Fibroblast of gingiva (primary cell): ENCODE results near the gene KNCN.

Source experiments
- DNase-seq: peaks from one replicate; pipeline ENCODE4 v3.0.0-alpha.2; 2011; ENCODE audit warnings: low read depth

The KNCN gene

GRCh38 chr1:46543761-46544560, 7.5 kb downstream of the KNCN start:
- DNase-seq = no peak

- DNase-seq = no peak
Observed at GRCh38 chr1:46543382-46543760, 8.1 kb downstream of the KNCN start.

GRCh38 chr1:46539972-46540371, 11.5 kb downstream of the KNCN start:
- DNase-seq = peak; percentile 44

GRCh38 chr1:46538147-46538546, 13.3 kb downstream of the KNCN start:
- DNase-seq = no peak

- no peak for DNase-seq
Observed at GRCh38 chr1:46537651-46538050, 13.8 kb downstream of the KNCN start.

- DNase-seq = no peak
Observed at GRCh38 chr1:46536527-46536926, 14.9 kb downstream of the KNCN start.

- no peak for DNase-seq
Observed at GRCh38 chr1:46535063-46535462, 16.4 kb downstream of the KNCN start.

- DNase-seq = peak; percentile 33
Observed at GRCh38 chr1:46533179-46533864, 18.1 kb downstream of the KNCN start.

- DNase-seq = peak; percentile 49
Observed at GRCh38 chr1:46532498-46533178, 18.8 kb downstream of the KNCN start.

- DNase-seq = no peak
Observed at GRCh38 chr1:46532095-46532494, 19.4 kb downstream of the KNCN start.

- no peak for DNase-seq
Observed at GRCh38 chr1:46530791-46531409, 20.5 kb downstream of the KNCN start.

GRCh38 chr1:46530311-46530710, 21.1 kb downstream of the KNCN start:
- no peak for DNase-seq

- no peak for DNase-seq
Observed at GRCh38 chr1:46529031-46529630, 22.3 kb downstream of the KNCN start.

GRCh38 chr1:46528297-46528955, 23.0 kb downstream of the KNCN start:
- no peak for DNase-seq

GRCh38 chr1:46527474-46528296, 23.8 kb downstream of the KNCN start:
- DNase-seq = peak; percentile 55

- DNase-seq = no peak
Observed at GRCh38 chr1:46526691-46527291, 24.7 kb downstream of the KNCN start.

GRCh38 chr1:46526013-46526690, 25.3 kb downstream of the KNCN start:
- DNase-seq = no peak

- DNase-seq = no peak
Observed at GRCh38 chr1:46525253-46525983, 26.0 kb downstream of the KNCN start.

GRCh38 chr1:46524843-46525242, 26.6 kb downstream of the KNCN start:
- no peak for DNase-seq
